ENCODE measurements around the gene PODN.

DNA sequence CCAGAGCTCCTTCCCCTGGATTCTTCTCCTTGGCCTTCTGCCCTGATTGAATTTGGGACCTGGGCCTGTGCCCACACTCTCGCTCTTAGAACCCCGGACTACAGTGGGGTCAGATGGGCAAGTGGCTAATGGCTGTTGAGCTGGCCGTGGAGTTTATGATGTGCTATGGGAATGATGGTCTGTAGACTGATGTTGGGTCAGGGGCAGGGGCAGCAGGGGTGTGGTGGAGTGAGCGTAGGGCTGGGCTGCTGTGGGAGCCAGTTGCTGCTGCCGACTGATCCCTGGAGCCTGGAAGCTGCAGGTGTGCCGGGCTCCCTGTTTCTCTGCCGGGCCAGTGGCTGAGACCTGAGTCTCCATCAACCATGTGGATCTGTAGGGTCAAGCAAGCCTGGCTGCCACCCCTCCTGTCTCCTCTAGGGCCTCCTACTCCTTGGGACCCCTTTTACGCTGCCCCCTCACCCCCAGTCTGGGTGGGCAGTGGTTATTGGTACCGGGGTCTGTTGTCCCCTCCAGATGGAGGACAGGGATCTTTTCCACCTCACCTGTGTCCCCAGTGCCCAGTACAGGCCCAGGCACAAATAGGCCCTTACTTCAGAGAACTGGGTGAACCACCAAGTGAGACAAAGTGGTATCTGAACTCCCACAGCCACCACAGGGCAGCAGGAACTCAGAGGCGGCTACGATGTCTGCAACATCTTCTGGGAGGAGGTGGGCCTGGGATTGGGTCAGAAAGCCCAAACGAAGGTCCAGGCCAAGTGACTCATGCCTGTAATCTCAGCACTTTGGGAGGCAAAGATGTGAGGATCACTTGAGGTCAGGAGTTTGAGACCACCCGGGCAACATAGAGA is 5.1 kb downstream of the PODN start:
- no peak for TF ChIP-seq SP1 (IDR thresholded peaks at IDR 0.05)
- no peak for TF ChIP-seq ZNF384 (IDR thresholded peaks at IDR 0.05)
- TF ChIP-seq HDGF (IDR thresholded peaks at IDR 0.05; ENCODE audit: borderline replicate concordance), result no peak
- TF ChIP-seq CTBP1 (IDR thresholded peaks at IDR 0.05; ENCODE audit: borderline replicate concordance), result no peak
- TF ChIP-seq, protein P1, sequence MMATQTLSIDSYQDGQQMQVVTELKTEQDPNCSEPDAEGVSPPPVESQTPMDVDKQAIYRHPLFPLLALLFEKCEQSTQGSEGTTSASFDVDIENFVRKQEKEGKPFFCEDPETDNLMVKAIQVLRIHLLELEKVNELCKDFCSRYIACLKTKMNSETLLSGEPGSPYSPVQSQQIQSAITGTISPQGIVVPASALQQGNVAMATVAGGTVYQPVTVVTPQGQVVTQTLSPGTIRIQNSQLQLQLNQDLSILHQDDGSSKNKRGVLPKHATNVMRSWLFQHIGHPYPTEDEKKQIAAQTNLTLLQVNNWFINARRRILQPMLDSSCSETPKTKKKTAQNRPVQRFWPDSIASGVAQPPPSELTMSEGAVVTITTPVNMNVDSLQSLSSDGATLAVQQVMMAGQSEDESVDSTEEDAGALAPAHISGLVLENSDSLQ (IDR thresholded peaks at IDR 0.05), result no peak
